Panc1 (cell line): ENCODE results near the gene FAM169A. TPM values are rescaled to one million over a fixed set of nuclear protein-coding genes. Genes with fewer than 3 reads are reported as not detected.

ENCODE experiments used
- ATAC-seq: fragments of 200-7000 bp; cut with Tn5 transposase; 2 replicates; pipeline ENCODE4 v1.9.1; 2020; ENCODE audit warnings: mild to moderate bottlenecking, moderate library complexity
- BruUV-seq: library from RNA; stranded (reverse); fragments of 400-500 nt; replicated peaks from 2 replicates; lab custom pipeline; 2021; lab: Mats Ljungman, UMichigan
- CTCF ChIA-PET: fragments of 300-600 bp; sonication (Branson Sonifier 250); formaldehyde crosslinking; loops from one replicate; lab custom pipeline; 2022; ENCODE audit warnings: antibody characterized with exemption; lab: Charles Lee
- POLR2A ChIA-PET: fragments of 300-600 bp; sonication (Branson Sonifier 250); formaldehyde crosslinking; loops from one replicate; lab custom pipeline; 2022; ENCODE audit warnings: antibody characterized with exemption; lab: Charles Lee
- DNase-seq: peaks from one replicate; pipeline ENCODE4 v3.0.0-alpha.2; 2010; ENCODE audit warnings: low read depth, low spot score
- H3K27ac ChIP-seq: 2 replicates; pipeline ENCODE4 v1.5.1; 2011; ENCODE audit warnings: mild to moderate bottlenecking, low read length, inconsistent platforms
- H3K27me3 ChIP-seq: fragments of 200-500 bp; sonication (Bioruptor generic); 2 replicates; pipeline ENCODE4 v1.6.0; 2014; ENCODE audit warnings: low read length, inconsistent platforms; ENCODE audit not compliant: control insufficient read depth, insufficient read depth
- H3K36me3 ChIP-seq: fragments of 200-500 bp; sonication (Bioruptor generic); 2 replicates; pipeline ENCODE4 v1.5.1; 2014; ENCODE audit warnings: inconsistent platforms, mild to moderate bottlenecking, low read length, moderate library complexity; ENCODE audit not compliant: control insufficient read depth, insufficient read depth
- H3K4me1 ChIP-seq: 2 replicates; pipeline ENCODE4 v1.5.1; 2011; ENCODE audit warnings: inconsistent platforms, mild to moderate bottlenecking, low read length, moderate library complexity; ENCODE audit not compliant: control insufficient read depth, insufficient read depth
- H3K4me3 ChIP-seq, 2 experiments: 2 replicates each; pipeline ENCODE4 v1.5.1; 2011 to 2012; ENCODE audit warnings: low read depth in 2 of 2, low read length in 2 of 2, mild to moderate bottlenecking in 2 of 2, inconsistent platforms in 1 of 2, moderate library complexity in 1 of 2
- H3K9me3 ChIP-seq: fragments of 200-500 bp; sonication (Bioruptor generic); 2 replicates; pipeline ENCODE4 v1.5.1; 2014; ENCODE audit warnings: low read depth, mild to moderate bottlenecking, inconsistent platforms, low read length, moderate library complexity; ENCODE audit not compliant: control insufficient read depth, insufficient read depth
- POLR2AphosphoS5 ChIP-seq: IDR thresholded peaks from 2 replicates; pipeline ENCODE4 v1.6.1; 2012; ENCODE audit warnings: mild to moderate bottlenecking, low read depth, low read length, moderate library complexity
- SIN3A ChIP-seq: IDR thresholded peaks from 2 replicates; pipeline ENCODE4 v1.6.1; 2012; ENCODE audit warnings: low read depth, mild to moderate bottlenecking, low read length, moderate library complexity, borderline replicate concordance; ENCODE audit not compliant: insufficient read depth
- TCF7L2 ChIP-seq: IDR thresholded peaks from 2 replicates; pipeline ENCODE4 v1.6.1; 2011; ENCODE audit warnings: mild to moderate bottlenecking, low read depth, low read length, inconsistent platforms
- in situ Hi-C: cut with HindIII; loops from 2 replicates; pipeline ENCODE4 v1.10.0; 2016; ENCODE audit warnings: low sequenced_read_pairs, low pct_unique_long_range_greater_than_20kb
- intact Hi-C: fragments of 100-400 bp; cut with micrococcal nuclease; formaldehyde crosslinking; loops from one replicate; pipeline ENCODE4 v1.10.0; 2022; ENCODE audit not compliant: unreplicated experiment
- total RNA-seq: library from RNA; stranded (reverse); gene quantifications from one replicate; pipeline ENCODE4 v1.2.1, GENCODE V29; 2021; ENCODE audit not compliant: unreplicated experiment
- TF ChIP-seq, protein P1 (sequence below), 2 experiments: IDR thresholded peaks; 2 replicates each; pipeline ENCODE4 v1.6.1; 2011 to 2012; ENCODE audit warnings: low read depth in 2 of 2, control low read depth in 1 of 2, low read length in 1 of 2, mild to moderate bottlenecking in 1 of 2, moderate library complexity in 1 of 2; ENCODE audit not compliant: insufficient read depth in 1 of 2
- TF ChIP-seq, protein P2 (sequence below): fragments of 450-650 bp; IDR thresholded peaks from 2 replicates; pipeline ENCODE4 v1.5.1; 2017; ENCODE audit warnings: mild to moderate bottlenecking

Gene FAM169A
- total RNA-seq, 1 experiment from 2014 or later: 23.1 TPM

DNA sequence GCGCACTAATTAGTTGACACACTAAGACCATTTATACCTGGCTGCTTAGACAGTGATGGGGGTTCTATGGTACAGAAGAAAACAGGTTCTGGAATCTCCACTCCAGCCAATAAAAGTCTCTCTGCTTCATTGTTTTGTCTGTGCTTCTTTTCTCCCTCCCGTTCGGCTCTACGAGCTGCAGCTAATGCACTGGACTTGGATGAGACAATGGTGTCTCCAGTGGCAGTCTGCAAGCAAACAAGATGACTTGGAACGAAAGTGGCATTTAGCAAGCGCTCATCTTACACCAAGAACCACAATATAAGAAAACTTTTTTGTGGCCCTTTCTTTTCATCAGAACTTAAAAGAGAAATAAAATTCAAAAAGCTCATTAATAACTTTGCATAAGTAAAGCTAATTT lies 129.4 kb downstream of the FAM169A start:
- intact Hi-C loops: no loop called here
- Histone ChIP-seq H3K4me1 (no peaks in the 10 kb centered on the region), H3K27me3 (no peaks in the 10 kb centered on the region), H3K27ac (no peak overlapping the region), H3K36me3 (peaks cover 48% of the 10 kb centered on the region), H3K4me3 (no peak overlapping the region), H3K9me3 (no peaks in the 10 kb centered on the region)
- ATAC-seq (no peak), DNase-seq (no peak)
- in situ Hi-C loops: no loop called here
- CTCF ChIA-PET: no interaction called here
- POLR2A ChIA-PET: no interaction called here
- TF ChIP-seq, protein P1, sequence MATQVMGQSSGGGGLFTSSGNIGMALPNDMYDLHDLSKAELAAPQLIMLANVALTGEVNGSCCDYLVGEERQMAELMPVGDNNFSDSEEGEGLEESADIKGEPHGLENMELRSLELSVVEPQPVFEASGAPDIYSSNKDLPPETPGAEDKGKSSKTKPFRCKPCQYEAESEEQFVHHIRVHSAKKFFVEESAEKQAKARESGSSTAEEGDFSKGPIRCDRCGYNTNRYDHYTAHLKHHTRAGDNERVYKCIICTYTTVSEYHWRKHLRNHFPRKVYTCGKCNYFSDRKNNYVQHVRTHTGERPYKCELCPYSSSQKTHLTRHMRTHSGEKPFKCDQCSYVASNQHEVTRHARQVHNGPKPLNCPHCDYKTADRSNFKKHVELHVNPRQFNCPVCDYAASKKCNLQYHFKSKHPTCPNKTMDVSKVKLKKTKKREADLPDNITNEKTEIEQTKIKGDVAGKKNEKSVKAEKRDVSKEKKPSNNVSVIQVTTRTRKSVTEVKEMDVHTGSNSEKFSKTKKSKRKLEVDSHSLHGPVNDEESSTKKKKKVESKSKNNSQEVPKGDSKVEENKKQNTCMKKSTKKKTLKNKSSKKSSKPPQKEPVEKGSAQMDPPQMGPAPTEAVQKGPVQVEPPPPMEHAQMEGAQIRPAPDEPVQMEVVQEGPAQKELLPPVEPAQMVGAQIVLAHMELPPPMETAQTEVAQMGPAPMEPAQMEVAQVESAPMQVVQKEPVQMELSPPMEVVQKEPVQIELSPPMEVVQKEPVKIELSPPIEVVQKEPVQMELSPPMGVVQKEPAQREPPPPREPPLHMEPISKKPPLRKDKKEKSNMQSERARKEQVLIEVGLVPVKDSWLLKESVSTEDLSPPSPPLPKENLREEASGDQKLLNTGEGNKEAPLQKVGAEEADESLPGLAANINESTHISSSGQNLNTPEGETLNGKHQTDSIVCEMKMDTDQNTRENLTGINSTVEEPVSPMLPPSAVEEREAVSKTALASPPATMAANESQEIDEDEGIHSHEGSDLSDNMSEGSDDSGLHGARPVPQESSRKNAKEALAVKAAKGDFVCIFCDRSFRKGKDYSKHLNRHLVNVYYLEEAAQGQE (IDR thresholded peaks at IDR 0.05; ENCODE audit: insufficient read depth in 1 of 2, low read depth in 2 of 2, low read length in 1 of 2): no peak
- TF ChIP-seq, protein P2, sequence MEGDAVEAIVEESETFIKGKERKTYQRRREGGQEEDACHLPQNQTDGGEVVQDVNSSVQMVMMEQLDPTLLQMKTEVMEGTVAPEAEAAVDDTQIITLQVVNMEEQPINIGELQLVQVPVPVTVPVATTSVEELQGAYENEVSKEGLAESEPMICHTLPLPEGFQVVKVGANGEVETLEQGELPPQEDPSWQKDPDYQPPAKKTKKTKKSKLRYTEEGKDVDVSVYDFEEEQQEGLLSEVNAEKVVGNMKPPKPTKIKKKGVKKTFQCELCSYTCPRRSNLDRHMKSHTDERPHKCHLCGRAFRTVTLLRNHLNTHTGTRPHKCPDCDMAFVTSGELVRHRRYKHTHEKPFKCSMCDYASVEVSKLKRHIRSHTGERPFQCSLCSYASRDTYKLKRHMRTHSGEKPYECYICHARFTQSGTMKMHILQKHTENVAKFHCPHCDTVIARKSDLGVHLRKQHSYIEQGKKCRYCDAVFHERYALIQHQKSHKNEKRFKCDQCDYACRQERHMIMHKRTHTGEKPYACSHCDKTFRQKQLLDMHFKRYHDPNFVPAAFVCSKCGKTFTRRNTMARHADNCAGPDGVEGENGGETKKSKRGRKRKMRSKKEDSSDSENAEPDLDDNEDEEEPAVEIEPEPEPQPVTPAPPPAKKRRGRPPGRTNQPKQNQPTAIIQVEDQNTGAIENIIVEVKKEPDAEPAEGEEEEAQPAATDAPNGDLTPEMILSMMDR: no peak
- TF ChIP-seq TCF7L2 (no peak), POLR2AphosphoS5 (no peak), SIN3A (no peak)
- no TSS peak for BruUV-seq

Other genes with a start within 250 kb of the FAM169A start
- gene ENC1, start 225.7 kb downstream of the FAM169A start, total RNA-seq: 37.0 TPM
- gene HEXB, start 181.2 kb downstream of the FAM169A start, total RNA-seq: 248 TPM
- gene GFM2, start 99.3 kb downstream of the FAM169A start, total RNA-seq: 22.5 TPM
- gene NSA2, start 99.1 kb downstream of the FAM169A start, total RNA-seq: 42.7 TPM
- 0.33 TPM for gene GCNT4, start 186.2 kb upstream of the FAM169A start, total RNA-seq